GM12892 (cell line): ENCODE measurements around the gene WWOX.

Experiments used
- DNase-seq: peaks from one replicate; pipeline ENCODE4 v3.0.0; 2011; ENCODE audit not compliant: insufficient read length
- FAIRE-seq: peaks from 2 replicates; lab custom pipeline; 2011; peaks lifted over from hg19 to GRCh38; lab: Jason Lieb, UNC
- POLR2A ChIP-seq: IDR thresholded peaks from 2 replicates; pipeline ENCODE4 v1.6.1; 2011; ENCODE audit warnings: low read depth, low read length, control low read depth
- POLR2AphosphoS5 ChIP-seq: IDR thresholded peaks from 2 replicates; pipeline ENCODE4 v1.6.1; 2011; ENCODE audit warnings: low read depth, low read length, control low read depth
- TAF1 ChIP-seq: IDR thresholded peaks from 2 replicates; pipeline ENCODE4 v1.6.1; 2011; ENCODE audit warnings: low read depth, mild to moderate bottlenecking, control low read depth, low read length, borderline replicate concordance

WWOX gene

DNA sequence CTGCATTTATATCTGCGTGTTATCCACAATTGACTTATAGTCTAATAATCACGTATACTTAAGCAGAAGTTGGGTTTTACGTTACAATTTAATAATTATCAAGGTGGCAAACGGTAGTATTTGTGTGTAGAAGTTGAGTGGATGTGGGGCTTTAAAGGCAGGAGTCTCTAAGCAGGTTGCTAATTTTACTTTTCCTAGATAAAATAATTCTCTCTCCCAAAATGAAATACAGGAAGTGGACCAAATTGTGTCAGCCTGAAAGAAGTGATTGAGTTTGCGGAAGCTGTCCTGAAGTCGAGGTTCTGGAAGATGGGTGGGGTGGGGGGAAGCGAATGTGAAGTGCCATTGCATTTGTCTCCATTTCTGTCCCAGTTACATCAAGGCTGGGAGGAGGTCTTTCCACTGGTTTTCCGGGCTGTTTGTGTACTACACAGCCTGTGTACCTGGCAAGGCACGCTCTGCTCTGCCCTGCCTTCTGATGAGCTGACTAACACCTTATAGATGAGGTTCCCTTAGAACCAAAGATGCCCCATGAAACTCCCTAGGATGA is 385.1 kb downstream of the WWOX start:
- TF ChIP-seq POLR2AphosphoS5: no peak
- FAIRE-seq: no peak
- DNase-seq: no peak

DNA sequence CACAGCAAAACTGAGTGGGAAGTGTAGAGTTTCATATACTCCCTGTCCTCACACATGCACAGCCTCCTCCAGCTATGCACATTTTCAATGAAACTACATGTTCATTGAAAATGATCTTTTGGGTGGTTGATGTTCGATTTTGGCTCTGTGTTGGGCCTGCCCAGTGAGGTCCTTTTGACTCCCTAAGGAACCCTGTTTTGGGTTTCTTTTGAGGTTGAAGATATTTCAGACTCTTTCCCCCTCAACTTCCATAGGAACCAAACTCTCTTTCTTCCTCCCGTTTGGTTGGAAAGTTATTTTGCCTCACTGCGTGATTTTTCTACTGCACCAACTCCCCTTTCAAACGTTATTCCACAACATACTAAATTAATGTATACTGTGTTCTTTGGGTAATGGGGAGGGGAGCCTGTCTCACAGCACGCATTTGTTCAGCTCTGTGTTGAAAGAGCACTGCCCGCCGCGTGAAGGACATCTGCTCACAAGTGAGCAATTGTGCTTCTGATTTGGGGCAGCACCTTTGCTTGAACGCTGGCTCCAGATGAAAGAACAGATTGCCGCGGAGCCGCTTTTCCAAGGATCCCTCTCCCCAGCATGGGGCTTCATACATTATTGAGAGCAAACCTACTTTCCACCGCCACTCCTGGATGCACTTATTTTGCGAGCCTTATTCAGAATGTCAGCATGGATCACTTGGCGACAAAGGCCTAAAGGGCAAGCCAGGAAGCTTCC is 385.9 kb downstream of the WWOX start:
- DNase-seq (no peak), FAIRE-seq (no peak)
- no peak for TF ChIP-seq POLR2A
- no peak for TF ChIP-seq TAF1
- no peak for TF ChIP-seq POLR2AphosphoS5

GRCh38 chr16:78485917-78486257 is 386.4 kb downstream of the WWOX start:
- TF ChIP-seq POLR2AphosphoS5 (no peak), TAF1 (no peak), POLR2A (no peak)
- DNase-seq: no peak
- FAIRE-seq: no peak

DNA sequence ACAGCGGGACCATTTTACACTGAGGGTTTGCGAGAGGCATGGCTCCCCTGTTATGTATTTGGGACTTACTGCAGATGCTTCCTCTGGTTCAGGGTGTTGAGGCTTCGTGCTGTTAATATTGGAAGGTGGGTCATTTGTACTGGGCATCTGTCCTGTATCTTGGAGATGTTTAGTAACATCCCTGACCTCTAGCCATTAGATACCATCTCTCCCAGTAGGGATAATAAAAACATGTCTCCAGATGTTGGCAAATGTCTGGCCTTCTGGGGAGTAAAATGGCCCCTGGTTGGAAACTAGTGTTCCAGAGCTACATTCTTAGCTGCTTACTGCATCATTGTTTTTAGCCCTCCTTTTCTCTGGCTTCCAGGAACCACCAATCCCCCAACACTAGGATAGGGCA is 388.0 kb downstream of the WWOX start:
- no peak for FAIRE-seq
- TF ChIP-seq POLR2A: no peak
- no peak for TF ChIP-seq TAF1
- TF ChIP-seq POLR2AphosphoS5: no peak

GRCh38 chr16:78489072-78489471 is 389.6 kb downstream of the WWOX start:
- TF ChIP-seq POLR2AphosphoS5: no peak
- no peak for TF ChIP-seq POLR2A
- no peak for TF ChIP-seq TAF1
- FAIRE-seq (no peak), DNase-seq (no peak)

More for the DNA sequence above, 388.0 kb downstream of the WWOX start:
- no peak for DNase-seq

GRCh38 chr16:78489631-78490030 is 390.2 kb downstream of the WWOX start:
- DNase-seq (no peak), FAIRE-seq (no peak)
- no peak for TF ChIP-seq POLR2A
- no peak for TF ChIP-seq TAF1
- TF ChIP-seq POLR2AphosphoS5: no peak

DNA sequence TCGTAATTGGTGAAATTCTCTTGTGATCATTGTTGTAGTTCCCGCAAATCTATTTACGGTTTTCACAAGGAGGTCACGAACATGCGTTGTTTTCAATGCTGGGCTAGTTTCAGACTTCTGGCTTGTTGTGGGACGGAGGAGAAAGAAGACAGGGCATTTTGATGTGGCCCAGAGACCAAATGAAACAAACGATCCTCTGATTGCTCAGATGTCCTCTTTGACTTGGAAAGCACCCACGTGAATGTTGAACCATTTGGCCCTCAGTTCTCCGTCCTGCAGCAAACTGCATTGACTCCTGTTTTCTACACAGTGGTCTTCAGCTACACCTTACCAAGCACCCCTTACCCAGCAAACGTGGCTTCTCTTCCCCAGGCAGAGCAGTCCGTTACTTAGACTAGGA is 391.0 kb downstream of the WWOX start:
- DNase-seq: no peak
- FAIRE-seq: no peak
- no peak for TF ChIP-seq POLR2A
- TF ChIP-seq TAF1: no peak
- no peak for TF ChIP-seq POLR2AphosphoS5

- FAIRE-seq (no peak), DNase-seq (no peak)
- no peak for TF ChIP-seq POLR2A
- TF ChIP-seq TAF1: no peak
- TF ChIP-seq POLR2AphosphoS5: no peak
Measured at GRCh38 chr16:78490847-78491246, 391.4 kb downstream of the WWOX start.

DNA sequence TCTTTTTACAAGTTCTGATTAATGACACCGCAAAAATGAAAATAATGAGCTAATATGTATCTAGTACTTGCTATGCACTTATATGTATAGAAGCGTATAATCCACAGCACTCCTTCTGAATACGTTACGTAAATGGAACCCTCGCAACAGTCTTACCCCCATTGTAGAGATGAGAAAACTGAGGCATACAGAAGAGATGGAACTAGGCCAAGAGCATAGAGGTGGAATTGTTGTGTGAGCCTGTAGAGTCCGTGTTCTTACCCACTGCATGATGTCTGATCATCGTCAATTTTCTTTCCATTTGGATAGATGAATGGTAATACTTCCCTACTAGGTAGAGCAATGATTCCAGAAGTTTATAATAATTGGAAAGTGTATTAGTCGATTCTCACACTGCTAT is 394.1 kb downstream of the WWOX start:
- DNase-seq (no peak), FAIRE-seq (no peak)
- TF ChIP-seq POLR2AphosphoS5 (no peak), TAF1 (no peak), POLR2A (no peak)

- DNase-seq (no peak), FAIRE-seq (no peak)
- TF ChIP-seq POLR2AphosphoS5 (no peak), POLR2A (no peak), TAF1 (no peak)
Measured at GRCh38 chr16:78494105-78494504, 394.7 kb downstream of the WWOX start.

- no peak for DNase-seq
- TF ChIP-seq POLR2A (no peak), TAF1 (no peak), POLR2AphosphoS5 (no peak)
- FAIRE-seq: no peak
Measured at GRCh38 chr16:78494674-78495073, 395.2 kb downstream of the WWOX start.

GRCh38 chr16:78496189-78496588 is 396.7 kb downstream of the WWOX start:
- no peak for DNase-seq
- TF ChIP-seq POLR2A (no peak), TAF1 (no peak)
- no peak for FAIRE-seq

DNA sequence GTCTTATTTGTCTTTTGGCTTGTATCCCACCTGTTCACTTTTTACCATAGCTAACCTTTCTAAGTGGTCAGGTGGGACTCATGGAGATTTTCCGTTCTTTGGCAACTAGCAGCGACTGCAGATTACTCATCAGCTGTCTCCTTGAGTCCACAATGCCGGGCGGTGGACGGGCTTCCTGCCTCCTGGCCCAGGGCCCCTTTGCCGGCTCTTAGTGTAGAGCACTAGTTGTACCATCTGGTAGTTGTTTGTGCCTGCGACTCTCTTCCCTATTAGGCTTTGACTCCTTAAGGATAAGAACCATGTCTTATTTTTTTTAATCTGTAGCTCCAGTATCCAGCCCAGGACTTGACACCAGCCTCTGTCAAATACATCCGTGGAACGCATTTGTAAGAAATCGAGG is 399.9 kb downstream of the WWOX start:
- no peak for TF ChIP-seq POLR2AphosphoS5
- TF ChIP-seq TAF1: no peak
- TF ChIP-seq POLR2A: no peak
- FAIRE-seq: no peak
- no peak for DNase-seq
